ENCODE measurements around the gene ADGRV1.
"Not testable (repeated sequence)": the region's sequence is repeated elsewhere in the genome, so short reads cannot be mapped to it uniquely, and the experiment has no call there.

Gene ADGRV1

GRCh38 chr5:90658620-90659019, 100.0 kb downstream of the ADGRV1 start:
- peak; percentile 38 for DNase-seq

- DNase-seq = not testable (repeated sequence)
Observed at GRCh38 chr5:90668079-90668565, 109.5 kb downstream of the ADGRV1 start.

DNA sequence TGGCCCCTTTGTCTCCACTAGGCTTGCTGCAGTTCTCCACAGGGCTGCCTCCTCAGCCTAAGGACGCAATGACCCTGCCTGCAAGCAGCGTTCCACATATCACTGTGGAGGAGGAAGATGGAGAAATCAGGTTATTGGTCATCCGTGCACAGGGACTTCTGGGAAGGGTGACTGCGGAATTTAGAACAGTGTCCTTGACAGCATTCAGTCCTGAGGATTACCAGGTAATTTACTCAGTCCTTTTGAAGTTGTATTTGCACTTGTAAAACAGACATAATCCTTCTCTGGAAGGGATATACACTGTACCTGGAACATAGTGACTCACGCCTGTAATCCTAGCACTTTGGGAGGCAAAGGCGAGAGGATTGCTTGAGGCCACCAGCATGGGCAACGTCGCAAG, 116.6 kb downstream of the ADGRV1 start:
- no peak for DNase-seq

- DNase-seq = no peak
Observed at GRCh38 chr5:90680921-90681563, 122.4 kb downstream of the ADGRV1 start.

DNA sequence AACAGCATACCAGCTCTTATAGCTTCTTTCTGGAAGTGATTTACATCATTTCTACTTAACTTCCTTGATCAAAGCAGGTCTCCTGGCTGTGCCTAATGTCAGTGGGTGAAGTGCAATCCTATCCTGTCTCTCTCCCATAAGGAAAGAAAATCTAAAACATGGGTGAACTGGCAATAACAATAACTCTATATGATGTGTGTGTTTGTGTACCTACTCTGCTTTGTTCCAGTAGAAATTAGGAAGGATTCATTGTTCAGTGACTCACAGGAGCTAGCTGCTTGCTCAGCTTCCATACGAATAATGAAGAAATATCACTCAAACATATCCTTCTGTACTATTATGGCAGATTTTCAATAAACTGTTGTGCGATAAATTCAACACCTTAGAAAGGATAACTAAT, 123.7 kb downstream of the ADGRV1 start:
- DNase-seq = no peak

DNA sequence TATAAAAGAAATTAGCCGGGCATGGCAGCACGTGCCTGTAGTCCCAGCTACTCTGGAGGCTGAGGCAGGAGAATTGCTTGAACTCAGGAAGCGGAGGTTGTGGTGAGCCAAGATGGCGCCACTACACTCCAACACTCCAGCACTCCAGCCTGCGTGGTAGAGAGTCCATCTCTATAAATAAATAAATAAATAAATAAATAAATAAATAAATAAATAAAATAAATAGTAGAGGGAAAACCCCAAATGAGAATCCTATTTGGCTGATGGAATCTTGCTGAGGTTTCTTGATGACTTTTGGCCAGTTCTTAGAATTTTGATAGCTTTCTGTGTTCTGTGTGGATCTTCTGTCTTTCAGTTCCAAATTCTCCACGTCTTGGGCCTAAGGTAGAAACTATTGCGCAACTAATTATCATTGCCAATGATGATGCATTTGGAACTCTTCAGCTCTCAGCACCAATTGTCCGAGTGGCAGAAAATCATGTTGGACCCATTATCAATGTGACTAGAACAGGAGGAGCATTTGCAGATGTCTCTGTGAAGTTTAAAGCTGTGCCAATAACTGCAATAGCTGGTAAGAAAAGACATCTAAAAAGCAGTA, 126.9 kb downstream of the ADGRV1 start:
- DNase-seq = no peak

DNA sequence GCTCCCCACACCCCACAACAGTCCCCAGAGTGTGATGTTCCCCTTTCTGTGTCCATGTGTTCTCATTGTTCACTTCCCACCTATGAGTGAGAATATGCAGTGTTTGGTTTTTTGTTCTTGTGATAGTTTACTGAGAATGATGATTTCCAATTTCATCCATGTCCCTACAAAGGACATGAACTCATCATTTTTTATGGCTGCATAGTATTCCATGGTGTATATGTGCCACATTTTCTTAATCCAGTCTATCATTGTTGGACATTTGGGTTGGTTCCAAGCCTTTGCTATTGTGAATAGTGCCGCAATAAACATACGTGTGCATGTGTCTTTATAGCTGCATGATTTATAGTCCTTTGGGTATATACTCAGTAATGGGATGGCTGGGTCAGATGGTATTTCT, 127.8 kb downstream of the ADGRV1 start:
- DNase-seq = not testable (repeated sequence)

GRCh38 chr5:90687458-90687857, 128.9 kb downstream of the ADGRV1 start:
- DNase-seq = not testable (repeated sequence)

DNA sequence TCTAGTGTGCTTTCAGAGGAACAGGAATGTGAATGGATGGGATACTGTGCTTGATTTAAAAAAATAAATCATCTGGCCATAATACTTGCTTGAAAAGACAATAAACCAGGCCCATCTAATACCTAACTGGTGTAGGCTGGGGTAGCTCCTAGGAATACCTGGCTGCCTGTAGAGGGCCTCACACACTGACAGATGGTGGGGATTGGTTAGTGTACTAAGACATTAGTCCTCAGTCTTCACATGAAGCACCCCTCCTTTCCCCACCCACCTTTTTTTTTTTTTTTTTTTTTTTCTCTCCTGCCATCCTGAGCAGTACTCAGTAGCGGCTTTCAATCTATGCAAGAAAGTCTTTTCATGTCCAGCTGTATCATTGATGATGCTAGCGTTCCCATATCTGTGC, 130.5 kb downstream of the ADGRV1 start:
- DNase-seq = no peak

GRCh38 chr5:90690307-90690706, 131.7 kb downstream of the ADGRV1 start:
- no peak for DNase-seq

GRCh38 chr5:90691533-90691932, 132.9 kb downstream of the ADGRV1 start:
- no peak for DNase-seq

- DNase-seq = no peak
Observed at GRCh38 chr5:90696153-90696552, 137.6 kb downstream of the ADGRV1 start.

DNA sequence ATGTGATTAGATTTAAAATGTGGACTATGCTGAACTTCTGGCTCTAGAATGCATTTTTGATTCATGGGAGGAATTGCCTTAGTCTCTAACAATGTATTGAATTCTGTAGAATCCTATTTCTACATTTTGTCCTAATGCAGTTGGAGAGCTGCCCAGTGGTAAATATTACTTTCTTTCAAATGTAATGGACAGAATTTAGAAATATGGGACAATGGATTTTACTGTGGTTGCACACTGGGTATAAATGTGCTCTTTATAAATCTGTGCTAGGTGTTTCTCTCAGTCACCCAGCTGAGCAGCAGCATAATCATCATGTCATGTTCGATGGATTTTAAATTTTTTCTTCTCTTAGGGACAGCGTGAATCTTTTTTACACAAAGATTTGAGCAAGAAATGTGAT, 141.7 kb downstream of the ADGRV1 start:
- DNase-seq = no peak

GRCh38 chr5:90703932-90704331, 145.3 kb downstream of the ADGRV1 start:
- DNase-seq = no peak

DNA sequence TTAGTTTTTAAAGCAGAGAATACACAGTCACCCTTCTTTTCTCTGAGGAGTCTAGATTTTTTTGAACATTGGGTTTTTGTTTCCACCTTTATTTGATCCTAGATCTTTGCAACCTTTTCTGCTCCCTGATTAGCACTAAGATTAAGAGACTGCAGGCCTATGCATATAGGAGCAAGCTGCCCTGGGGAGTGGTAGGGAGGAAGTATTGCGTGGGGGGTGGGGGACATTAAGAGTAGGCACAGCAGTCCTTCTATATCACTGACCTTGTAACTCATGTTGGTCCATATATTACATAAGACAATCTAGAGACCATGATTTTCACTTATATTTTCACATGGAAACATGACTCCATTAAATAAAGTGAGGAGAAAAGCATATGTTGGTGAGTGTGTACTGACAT, 149.1 kb downstream of the ADGRV1 start:
- no peak for DNase-seq

DNA sequence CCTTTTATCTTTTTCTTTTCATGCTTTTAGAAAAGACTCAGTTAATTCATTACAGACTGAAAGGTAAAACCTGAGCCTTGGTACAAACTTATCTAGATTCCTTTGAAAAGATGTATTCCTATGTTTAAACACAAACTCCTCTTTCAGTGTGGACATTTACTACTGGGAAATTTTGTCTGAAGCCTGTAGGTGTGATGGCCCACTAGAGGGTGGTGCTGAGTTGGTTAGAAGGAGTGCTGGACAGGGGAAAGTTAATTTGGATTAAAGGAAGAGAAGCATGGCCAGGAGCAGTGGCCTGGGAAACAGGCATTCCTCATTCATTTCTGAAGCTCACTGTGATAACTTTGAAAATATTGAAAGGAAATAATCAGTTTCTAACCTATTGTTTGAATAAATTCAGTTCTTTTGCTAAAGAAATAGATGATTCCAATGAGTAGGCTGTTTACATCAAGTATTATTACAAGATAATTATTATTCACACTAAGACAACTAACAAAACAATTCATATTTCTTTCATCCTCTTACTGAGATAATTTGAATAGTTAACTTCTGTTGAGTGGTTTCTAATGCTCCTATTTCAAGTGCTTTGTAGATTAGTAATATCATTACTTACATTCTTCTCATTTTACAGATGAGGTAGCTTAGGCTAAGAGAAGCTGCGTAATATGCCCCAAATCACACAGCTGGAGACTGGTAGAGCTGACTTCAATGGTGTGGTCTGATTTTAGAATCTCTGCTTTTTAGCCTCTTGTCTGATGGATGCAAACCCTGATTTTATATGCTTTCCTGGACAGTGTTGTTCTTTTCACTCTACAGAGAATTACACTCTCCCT, 150.9 kb downstream of the ADGRV1 start:
- DNase-seq = peak; percentile 37

- DNase-seq = no peak
Observed at GRCh38 chr5:90718387-90718786, 159.8 kb downstream of the ADGRV1 start.

- no peak for DNase-seq
Observed at GRCh38 chr5:90739567-90739966, 181.0 kb downstream of the ADGRV1 start.

DNA sequence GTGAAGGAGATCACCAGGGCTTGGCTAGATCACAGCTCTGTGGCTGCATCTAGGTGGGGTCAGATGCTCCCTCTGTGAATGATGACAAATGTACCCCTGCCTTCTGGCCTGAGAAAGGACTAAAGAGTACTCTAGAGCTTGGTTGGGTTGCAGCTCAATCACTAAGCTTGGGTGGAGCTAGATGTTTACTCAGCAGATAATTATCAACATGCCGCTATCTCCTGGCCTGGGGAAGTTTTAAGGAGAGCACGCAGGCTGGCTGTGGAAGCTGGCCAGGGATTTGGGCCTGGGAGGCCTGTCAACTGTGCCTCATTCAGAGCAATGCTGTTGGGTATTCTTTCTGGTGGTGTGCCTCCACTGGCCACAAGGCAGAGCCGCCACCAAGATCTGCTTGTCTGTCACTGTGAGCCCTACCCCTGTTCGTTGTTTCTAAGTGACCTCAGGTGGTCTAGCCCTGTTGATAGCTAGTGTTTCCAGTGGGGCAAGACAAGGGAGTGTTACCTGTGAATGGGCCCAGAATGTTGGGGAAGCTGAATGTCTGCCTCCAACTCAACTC, 181.7 kb downstream of the ADGRV1 start:
- no peak for DNase-seq

DNA sequence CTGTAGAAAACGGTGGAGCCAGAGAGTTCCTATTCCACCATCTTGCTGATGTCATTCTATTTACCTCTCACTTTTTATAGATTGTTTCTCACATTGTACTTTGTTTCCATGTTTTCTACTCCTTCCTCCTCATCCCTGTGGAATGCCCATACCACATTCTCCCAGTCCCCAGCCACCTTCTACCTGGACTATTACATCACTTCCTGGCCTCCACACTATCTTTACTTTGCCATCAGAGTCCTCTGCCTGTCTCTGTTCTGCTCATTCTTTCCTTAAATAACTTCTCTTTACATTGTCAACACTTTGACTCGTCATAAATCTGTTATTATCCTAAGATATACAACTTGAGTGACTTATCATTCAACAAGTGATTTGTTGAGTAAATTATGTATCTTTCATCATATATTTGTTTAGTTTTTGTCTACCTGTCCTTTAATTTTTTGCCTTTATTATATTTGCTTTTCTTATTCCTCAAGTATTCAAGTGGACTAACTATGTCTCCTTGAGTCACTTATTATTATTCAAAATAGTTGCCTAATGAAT, 182.5 kb downstream of the ADGRV1 start:
- no peak for DNase-seq

DNA sequence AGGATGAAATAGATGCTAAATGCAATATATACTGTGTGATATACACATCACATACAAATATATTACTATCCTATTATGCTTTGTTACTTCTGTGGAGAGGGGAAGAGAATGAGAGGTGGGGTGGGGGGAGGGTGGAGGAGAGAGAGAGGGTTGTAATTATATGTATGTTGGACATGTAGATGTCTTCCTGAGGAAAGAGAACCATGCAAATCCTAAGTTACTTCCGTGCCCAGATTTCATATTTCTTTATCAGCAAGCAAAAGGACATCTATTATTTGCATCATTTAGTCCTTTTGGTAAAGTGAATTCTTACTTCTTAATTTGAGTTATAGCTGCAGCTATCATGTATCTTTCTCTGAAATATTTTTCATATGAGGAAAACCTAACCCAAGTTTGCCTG, 187.5 kb downstream of the ADGRV1 start:
- no peak for DNase-seq

DNA sequence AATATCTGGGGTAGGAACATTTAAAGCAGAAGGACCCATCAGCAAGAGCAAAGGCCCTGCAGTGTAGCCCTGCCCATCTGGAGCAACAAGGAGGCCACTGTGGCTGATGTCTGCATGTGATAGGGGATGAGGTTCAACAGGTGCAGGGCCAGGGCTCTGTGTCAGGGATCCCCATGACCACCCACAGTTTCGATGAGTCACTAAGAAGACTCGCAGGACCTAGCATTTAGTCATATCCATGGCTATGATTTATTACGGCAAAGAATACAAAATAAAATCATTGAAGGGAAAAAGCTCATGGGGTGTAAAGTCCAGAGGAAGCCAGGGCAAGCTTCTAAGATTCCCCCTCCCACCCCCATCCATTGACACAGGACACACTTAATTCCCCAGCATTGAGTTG, 188.6 kb downstream of the ADGRV1 start:
- DNase-seq = no peak

DNA sequence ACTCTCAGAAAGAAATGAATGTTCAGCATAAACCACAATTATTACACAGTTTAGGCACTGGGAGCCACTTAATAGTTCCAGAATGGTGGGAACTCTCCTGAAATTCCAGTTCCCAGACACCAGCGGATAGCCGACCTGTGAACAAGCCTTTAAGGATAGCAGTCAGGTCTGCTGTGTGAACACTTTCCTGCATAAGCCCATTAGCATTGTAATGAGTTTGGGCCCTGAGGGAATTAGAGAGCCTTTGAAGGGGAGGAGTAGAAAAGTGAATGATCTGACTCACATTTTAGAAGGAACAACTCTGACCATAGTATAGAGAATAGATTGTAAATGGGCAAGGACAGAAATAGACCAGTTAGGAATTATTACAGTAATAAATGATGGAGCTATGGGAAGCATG, 189.1 kb downstream of the ADGRV1 start:
- DNase-seq = no peak

Data from hematopoietic multipotent progenitor cell treated with erythropoietin and hydrocortisone succinate and interleukin-3 and kit ligand, for 8 days (in vitro differentiated cells).